Activated CD4-positive, alpha-beta T cell treated with anti-CD3 and anti-CD28 coated beads, Interleukin-2, amount 10 ng/mL, durations not matched to agents 7 days and 5 days (primary cell): ENCODE measurements around the gene PGK1. TPM values are rescaled to one million over a fixed set of nuclear protein-coding genes. Genes with fewer than 3 reads are reported as not detected.
"Not testable (repeated sequence)": the region's sequence is repeated elsewhere in the genome, so short reads cannot be mapped to it uniquely, and the experiment has no call there.

ENCODE experiments used
- CTCF ChIA-PET: fragments of 350-600 bp; sonication (Branson Sonifier 250); formaldehyde crosslinking; loops from one replicate; lab custom pipeline; 2021; ENCODE audit warnings: antibody characterized with exemption; lab: Charles Lee
- POLR2A ChIA-PET: fragments of 350-600 bp; sonication (Branson Sonifier 250); formaldehyde crosslinking; loops from one replicate; lab custom pipeline; 2021; ENCODE audit warnings: antibody characterized with exemption; lab: Charles Lee
- DNase-seq: peaks from one replicate; pipeline ENCODE4 v3.0.0-alpha.2; 2020
- H3K27ac Mint-ChIP-seq: one replicate; pipeline ENCODE4 v1.8.0; 2021; ENCODE audit warnings: mild to moderate bottlenecking, moderate library complexity, mixed read lengths
- H3K27me3 Mint-ChIP-seq: one replicate; pipeline ENCODE4 v1.8.0; 2021; ENCODE audit warnings: mixed read lengths
- H3K36me3 Mint-ChIP-seq: one replicate; pipeline ENCODE4 v1.8.0; 2021; ENCODE audit warnings: low read depth, mixed read lengths
- H3K4me1 Mint-ChIP-seq: one replicate; pipeline ENCODE4 v1.8.0; 2021; ENCODE audit warnings: mixed read lengths
- H3K4me3 Mint-ChIP-seq: one replicate; pipeline ENCODE4 v1.8.0; 2021; ENCODE audit warnings: mild to moderate bottlenecking, moderate library complexity, mixed read lengths
- H3K9me3 Mint-ChIP-seq: one replicate; pipeline ENCODE4 v1.8.0; 2021; ENCODE audit warnings: mixed read lengths
- total RNA-seq, 2 experiments: library from RNA; stranded (reverse); gene quantifications; one replicate each; pipeline ENCODE4 v1.2.3, GENCODE V29; 2021

Gene PGK1
- 100 to 1,000 TPM; 682 to 705 TPM for total RNA-seq

DNA sequence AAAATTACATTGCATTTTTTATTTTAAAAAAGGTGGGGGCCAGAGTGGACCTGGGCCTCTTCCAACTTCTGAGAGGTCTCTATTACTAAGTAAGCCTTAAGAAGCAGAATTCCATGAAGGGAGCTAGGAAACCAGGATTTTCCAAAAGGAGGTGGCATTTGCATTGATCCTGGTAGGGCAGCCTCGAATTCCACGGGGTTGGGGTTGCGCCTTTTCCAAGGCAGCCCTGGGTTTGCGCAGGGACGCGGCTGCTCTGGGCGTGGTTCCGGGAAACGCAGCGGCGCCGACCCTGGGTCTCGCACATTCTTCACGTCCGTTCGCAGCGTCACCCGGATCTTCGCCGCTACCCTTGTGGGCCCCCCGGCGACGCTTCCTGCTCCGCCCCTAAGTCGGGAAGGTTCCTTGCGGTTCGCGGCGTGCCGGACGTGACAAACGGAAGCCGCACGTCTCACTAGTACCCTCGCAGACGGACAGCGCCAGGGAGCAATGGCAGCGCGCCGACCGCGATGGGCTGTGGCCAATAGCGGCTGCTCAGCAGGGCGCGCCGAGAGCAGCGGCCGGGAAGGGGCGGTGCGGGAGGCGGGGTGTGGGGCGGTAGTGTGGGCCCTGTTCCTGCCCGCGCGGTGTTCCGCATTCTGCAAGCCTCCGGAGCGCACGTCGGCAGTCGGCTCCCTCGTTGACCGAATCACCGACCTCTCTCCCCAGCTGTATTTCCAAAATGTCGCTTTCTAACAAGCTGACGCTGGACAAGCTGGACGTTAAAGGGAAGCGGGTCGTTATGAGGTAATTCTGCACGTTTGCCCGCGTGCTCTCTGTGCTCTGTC is at the start of gene PGK1:
Gene PGK1, plus strand, starts transcription at position 626 of the 824 bp plus-strand sequence. Its CDS starts 93 bp downstream, at position 719.
- Mint-ChIP-seq H3K9me3 (peaks cover 12% of the 10 kb centered on the region), H3K27me3 (no peaks in the 10 kb centered on the region), H3K4me1 (peaks cover 53% of the 10 kb centered on the region), H3K27ac (peak within 1 kb of the TSS; percentile 95), H3K36me3 (peaks cover 48% of the 10 kb centered on the region), H3K4me3 (peak within 1 kb of the TSS; percentile 92)
- POLR2A ChIA-PET: interaction anchor here (0.9 kb wide), 1 partner anchor 192 kb away, joined by 3 read pairs; no protein-coding TSS in a partner anchor
- CTCF ChIA-PET: interaction anchor here (1.1 kb wide), 1 partner anchor 33 kb away, joined by 3 read pairs; no protein-coding TSS in a partner anchor
- peak; percentile 95 for DNase-seq

DNA sequence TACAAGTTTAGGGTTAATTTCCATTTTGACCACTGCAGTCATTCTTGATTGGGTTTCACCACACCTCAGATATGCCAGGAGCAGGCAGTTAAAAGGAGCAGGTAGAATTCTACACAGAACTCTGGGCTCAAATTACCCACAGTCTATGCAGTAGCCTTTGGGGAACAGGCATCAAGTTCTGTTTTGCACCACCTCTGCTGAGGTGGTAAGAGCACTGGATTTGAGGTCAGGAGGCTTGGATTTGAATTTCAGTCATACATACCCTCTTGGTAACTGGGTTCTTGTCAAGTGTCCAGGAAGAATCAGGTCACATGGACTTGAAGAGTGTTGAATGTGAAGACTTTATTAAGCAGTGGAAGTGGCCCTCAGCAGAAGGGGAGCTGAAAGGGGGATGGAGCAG is 40.4 kb upstream of the PGK1 start:
- no peak overlapping the region for H3K27ac Mint-ChIP-seq
- DNase-seq: no peak
- no peaks in the 10 kb centered on the region for H3K9me3 Mint-ChIP-seq
- POLR2A ChIA-PET: no interaction called here
- no peak overlapping the region for H3K4me3 Mint-ChIP-seq
- H3K36me3 Mint-ChIP-seq: no peaks in the 10 kb centered on the region
- CTCF ChIA-PET: interaction anchor here (2.1 kb wide), 1 partner anchor 165 kb away, joined by 4 read pairs; no protein-coding TSS in a partner anchor
- no peaks in the 10 kb centered on the region for H3K27me3 Mint-ChIP-seq
- H3K4me1 Mint-ChIP-seq: peaks cover 16% of the 10 kb centered on the region

DNA sequence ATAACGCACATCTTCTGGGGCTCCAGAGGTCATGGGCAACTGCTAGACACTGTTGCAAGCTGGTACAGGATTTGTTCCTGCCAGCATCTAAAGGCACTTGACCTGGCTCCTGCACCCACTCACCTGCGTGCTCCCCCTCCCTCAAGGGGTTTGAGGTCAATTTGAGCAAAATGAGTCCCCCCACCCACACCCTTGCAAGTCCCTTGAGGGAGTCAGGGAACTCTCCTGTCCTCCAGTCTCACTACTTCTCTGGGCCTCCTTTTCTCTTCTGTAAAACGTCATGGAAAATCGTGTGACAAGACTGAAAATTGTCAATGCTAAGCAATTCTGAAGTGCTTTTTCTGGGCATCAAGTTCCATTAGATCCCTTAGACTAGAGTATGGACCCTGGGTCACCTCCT is 39.9 kb upstream of the PGK1 start:
- POLR2A ChIA-PET: no interaction called here
- no peaks in the 10 kb centered on the region for H3K9me3 Mint-ChIP-seq
- H3K36me3 Mint-ChIP-seq: no peaks in the 10 kb centered on the region
- CTCF ChIA-PET: interaction anchor here (0.7 to 1.4 kb wide), 2 partner anchors 40 to 554 kb away, joined by 3 to 4 read pairs; no protein-coding TSS in a partner anchor
- H3K4me3 Mint-ChIP-seq: no peak overlapping the region
- no peak for DNase-seq
- peaks cover 16% of the 10 kb centered on the region for H3K4me1 Mint-ChIP-seq
- H3K27me3 Mint-ChIP-seq: no peaks in the 10 kb centered on the region
- no peak overlapping the region for H3K27ac Mint-ChIP-seq

DNA sequence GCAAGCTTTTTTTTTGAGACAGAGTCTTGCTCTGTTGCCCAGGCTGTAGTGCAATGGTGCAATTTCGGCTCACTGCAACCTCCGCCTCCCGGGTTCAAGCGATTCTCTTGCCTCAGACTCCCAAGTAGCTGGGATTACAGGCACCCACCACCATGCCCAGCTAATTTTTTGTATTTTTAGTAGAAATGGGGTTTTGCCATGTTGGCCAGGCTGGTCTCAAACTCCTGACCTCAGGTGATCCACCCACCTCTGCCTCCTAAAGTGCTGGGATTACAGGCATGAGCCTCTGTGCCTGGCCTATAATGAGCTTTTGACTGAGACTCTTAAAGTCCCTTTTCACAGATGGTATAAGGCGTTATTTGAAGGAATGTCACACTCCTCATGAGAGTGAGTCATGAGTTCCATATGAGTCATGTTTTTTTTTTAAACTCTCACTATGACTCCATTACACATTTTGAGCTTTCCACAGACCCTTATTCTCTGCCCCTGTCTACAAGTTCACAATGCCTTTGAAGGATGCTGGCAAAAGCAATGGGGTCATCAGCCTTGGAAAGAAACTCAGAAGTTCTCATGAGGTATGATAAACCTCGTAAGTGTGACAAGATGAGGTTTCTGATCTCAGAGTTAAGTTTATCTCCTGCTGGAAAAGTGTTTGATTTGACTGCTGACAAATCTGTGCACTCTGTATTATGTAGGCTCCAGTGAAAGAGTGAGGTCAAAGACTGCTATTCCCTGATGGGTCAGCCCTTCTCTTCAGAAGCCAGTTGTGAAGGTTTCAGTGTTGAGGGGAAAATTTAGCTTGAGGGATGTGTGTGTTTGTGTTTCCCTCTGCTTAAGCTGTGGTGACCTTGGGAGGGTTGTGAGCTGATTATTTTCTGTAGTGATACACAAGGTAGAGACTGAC is 39.1 kb upstream of the PGK1 start:
- DNase-seq, H3K4me3 Mint-ChIP-seq, POLR2A ChIA-PET, H3K36me3 Mint-ChIP-seq, H3K27me3 Mint-ChIP-seq, H3K9me3 Mint-ChIP-seq: not testable (repeated sequence)
- CTCF ChIA-PET: interaction anchor here (0.7 to 1.4 kb wide), 3 partner anchors 41 to 588 kb away, joined by 3 to 4 read pairs (median 3); no protein-coding TSS in a partner anchor
- peak overlapping the region; percentile 48 for H3K27ac Mint-ChIP-seq
- H3K4me1 Mint-ChIP-seq: peaks cover 16% of the 10 kb centered on the region

DNA sequence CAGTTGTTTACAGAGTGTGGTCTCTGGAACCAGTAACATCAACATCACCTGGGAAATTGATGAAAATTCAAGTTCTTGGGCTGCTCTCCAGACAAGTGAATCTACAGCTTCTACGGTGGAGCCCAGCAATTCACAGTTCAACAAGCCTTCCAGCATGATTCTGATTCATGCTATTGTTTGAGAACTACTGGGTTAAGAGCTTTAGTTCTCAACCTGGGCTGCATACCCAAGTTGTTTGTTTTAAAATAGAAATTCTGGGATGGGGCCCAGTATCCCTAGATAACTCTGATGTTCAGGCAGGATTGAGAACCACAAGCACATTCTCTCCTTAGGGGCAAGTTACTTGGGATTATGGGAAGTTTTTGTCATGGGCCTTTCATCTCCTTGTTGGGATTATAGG is 37.9 kb upstream of the PGK1 start:
- H3K27ac Mint-ChIP-seq: no peak overlapping the region
- POLR2A ChIA-PET: no interaction called here
- no peak overlapping the region for H3K4me3 Mint-ChIP-seq
- H3K9me3 Mint-ChIP-seq: no peaks in the 10 kb centered on the region
- H3K36me3 Mint-ChIP-seq: no peaks in the 10 kb centered on the region
- CTCF ChIA-PET: no interaction called here
- no peaks in the 10 kb centered on the region for H3K27me3 Mint-ChIP-seq
- no peak for DNase-seq
- peaks cover 16% of the 10 kb centered on the region for H3K4me1 Mint-ChIP-seq

DNA sequence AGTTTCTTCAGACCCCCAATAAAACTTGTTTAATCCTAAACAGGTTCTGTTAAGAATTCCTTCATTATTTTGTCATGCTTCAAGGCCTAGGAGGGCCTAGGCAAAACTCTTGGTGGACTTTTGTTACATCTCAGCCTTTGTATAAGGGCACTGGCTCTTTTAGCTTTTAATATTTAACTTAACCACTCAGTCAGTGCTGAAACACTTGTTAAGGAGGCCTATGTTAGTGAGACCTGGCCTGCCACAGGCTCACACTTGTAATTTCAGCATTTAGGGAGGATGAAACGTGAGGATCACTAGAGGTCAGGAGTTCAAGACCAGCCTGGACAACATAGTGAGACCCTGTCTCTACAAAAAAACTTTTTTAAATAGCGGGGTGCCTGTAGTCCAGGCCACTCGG is 32.7 kb upstream of the PGK1 start:
- H3K4me1 Mint-ChIP-seq: peaks cover 23% of the 10 kb centered on the region
- no peak overlapping the region for H3K27ac Mint-ChIP-seq
- no peak overlapping the region for H3K4me3 Mint-ChIP-seq
- CTCF ChIA-PET: interaction anchor here (0.6 kb wide), 1 partner anchor 42 kb away, joined by 5 read pairs; no protein-coding TSS in a partner anchor
- H3K27me3 Mint-ChIP-seq: no peaks in the 10 kb centered on the region
- peaks cover 6% of the 10 kb centered on the region for H3K9me3 Mint-ChIP-seq
- peaks cover 6% of the 10 kb centered on the region for H3K36me3 Mint-ChIP-seq
- POLR2A ChIA-PET: no interaction called here
- no peak for DNase-seq

DNA sequence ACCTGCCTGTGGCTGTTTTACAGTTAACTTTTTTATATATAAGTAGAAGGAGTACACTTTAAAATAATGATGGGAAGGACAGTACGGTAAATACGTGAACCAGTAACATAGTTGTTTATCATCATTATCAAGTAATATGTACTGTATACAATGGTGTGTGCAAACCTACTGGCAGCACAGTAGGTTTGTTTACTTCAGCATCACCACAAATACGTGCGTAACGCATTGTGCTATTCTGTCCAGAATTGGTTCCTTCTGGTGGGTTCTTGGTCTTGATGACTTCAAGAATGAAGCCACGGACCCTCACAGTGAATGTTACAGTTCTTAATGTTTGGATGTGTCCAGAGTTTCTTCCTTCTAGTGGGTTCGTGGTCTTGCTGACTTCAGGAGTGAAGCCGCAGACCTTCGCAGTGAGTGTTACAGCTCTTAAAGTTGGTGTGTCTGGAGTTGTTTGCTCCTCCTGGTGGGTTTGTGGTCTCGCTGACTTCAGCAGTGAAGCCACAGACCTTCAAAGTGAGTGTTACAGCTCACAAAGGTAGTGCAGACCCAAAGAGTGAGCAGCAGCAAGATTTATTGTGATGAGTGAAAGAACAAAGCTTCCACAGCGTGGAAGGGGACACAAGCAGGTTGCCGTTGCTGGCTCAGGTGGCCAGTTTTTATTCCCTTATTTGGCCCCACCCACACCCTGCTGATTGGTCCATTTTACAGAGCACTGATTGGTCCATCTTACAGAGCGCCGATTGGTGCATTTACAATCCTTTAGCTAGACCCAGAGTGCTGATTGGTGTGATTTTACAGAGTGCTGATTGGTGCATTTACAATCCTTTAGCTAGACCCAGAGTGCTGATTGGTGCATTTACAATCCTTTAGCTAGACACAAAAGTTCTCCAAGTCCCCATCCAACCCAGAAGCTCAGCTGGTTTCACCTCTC is 30.6 kb upstream of the PGK1 start:
- H3K4me1 Mint-ChIP-seq: peaks cover 19% of the 10 kb centered on the region
- peak overlapping the region; percentile 90 for H3K27ac Mint-ChIP-seq
- CTCF ChIA-PET: interaction anchor here (0.9 kb wide), 1 partner anchor 163 kb away, joined by 3 read pairs; the partner anchor contains the start of gene ATP7A
- H3K27me3 Mint-ChIP-seq, H3K36me3 Mint-ChIP-seq, POLR2A ChIA-PET, H3K9me3 Mint-ChIP-seq: not testable (repeated sequence)
- H3K4me3 Mint-ChIP-seq: peak overlapping the region; percentile 27
- peak; percentile 58 for DNase-seq

DNA sequence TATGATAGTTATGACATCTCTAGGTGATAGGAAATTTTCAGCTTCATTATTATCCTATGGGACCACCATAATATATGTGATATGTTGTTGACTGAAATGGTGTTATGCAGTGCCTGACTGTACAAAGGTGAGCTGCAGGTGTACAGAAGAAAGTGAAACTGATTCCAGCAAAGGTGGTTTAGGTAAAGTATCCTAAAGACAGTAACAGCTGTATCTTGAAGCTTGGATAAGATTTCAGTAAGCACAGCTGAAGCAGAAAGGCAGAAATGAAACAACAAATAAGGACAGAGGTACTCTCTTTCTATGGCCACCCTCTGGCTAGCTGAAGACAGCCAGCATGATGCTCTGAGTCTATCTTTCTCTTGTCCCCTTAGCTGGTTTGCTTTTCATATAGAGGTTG is 30.0 kb upstream of the PGK1 start:
- no peak overlapping the region for H3K4me3 Mint-ChIP-seq
- peaks cover 6% of the 10 kb centered on the region for H3K9me3 Mint-ChIP-seq
- ChIA-PET CTCF (interaction anchor here (0.9 kb wide), 1 partner anchor 164 kb away, joined by 3 read pairs; the partner anchor contains the start of gene ATP7A), POLR2A (no interaction called here)
- peaks cover 8% of the 10 kb centered on the region for H3K36me3 Mint-ChIP-seq
- DNase-seq: no peak
- peaks cover 19% of the 10 kb centered on the region for H3K4me1 Mint-ChIP-seq
- H3K27ac Mint-ChIP-seq: no peak overlapping the region
- no peaks in the 10 kb centered on the region for H3K27me3 Mint-ChIP-seq

DNA sequence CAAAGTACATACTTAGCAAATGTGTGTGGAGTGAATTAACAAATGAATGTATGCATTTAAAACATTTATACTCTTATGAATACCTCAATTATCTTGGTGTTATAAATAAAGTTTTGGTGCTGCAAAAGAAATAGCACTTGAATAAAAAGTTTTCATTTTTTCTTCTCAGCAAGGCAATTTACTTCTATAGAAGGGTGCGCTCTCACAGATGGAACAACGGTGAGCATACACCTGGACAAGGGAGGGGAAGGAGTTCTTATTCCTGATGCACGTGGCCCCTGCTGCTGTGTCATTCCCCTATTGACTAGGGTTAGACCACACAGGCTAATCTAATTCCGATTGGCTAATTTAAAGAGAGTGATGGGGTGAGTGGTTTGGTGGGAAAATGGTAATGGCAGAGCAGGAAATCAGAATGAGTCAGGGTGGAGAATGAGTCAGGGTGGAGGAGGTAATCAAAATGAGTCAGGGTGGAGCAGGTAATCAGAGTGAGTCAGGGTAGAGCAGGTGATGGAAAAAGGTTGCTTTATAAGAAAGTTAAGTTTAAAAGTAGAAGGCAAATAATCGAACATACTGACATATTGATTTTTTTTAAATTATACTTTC is 28.2 kb upstream of the PGK1 start:
- Mint-ChIP-seq H3K27me3 (no peaks in the 10 kb centered on the region), H3K36me3 (peaks cover 8% of the 10 kb centered on the region), H3K4me1 (peaks cover 19% of the 10 kb centered on the region), H3K27ac (peak overlapping the region; percentile 11), H3K9me3 (peaks cover 11% of the 10 kb centered on the region), H3K4me3 (no peak overlapping the region)
- POLR2A ChIA-PET: no interaction called here
- CTCF ChIA-PET: no interaction called here
- no peak for DNase-seq

DNA sequence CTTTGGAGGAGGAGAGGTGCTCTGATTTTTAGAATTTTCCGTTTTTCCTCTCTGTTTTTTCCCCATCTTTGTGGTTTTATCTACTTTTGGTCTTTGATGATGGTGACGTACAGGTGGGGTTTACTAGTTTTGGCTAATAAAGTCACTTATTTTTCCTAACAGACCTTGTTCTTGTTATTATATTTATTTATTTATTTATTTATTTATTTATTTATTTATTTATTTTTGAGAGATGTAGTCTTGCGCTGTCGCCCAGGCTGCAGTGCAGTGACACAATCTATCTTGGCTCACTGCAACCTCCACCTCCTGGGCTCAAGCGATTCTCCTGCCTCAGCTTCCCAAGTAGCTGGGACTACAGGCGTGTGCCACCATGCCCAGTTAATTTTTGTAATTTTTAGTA is 22.6 kb upstream of the PGK1 start:
- H3K36me3 Mint-ChIP-seq, H3K27ac Mint-ChIP-seq, CTCF ChIA-PET, POLR2A ChIA-PET, H3K9me3 Mint-ChIP-seq, H3K4me3 Mint-ChIP-seq, H3K27me3 Mint-ChIP-seq, H3K4me1 Mint-ChIP-seq, DNase-seq: not testable (repeated sequence)

DNA sequence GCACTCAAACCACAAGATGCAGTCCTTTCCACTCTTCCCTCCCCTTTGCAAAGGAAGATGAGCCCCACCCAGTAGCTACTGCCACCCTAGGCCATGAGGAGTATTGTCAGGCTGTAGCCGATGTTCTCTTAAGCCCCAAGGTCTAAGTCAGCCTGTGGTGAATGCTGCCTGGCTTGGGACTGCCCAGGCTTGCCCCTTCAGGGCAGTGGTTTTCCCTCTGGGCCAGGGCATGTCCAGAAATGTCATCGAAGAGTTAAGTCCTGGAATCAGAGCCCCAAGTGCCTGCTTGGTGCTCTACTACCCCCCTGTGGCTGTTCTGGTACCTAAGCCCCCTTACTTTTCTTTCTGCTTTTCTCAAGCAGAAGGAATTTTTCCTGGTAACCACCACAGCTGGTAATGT is 11.8 kb upstream of the PGK1 start:
- H3K4me3 Mint-ChIP-seq: no peak overlapping the region
- ChIA-PET POLR2A (no interaction called here), CTCF (interaction anchor here (2.8 kb wide), 1 partner anchor 10 kb away, joined by 11 read pairs; no protein-coding TSS in a partner anchor)
- H3K27ac Mint-ChIP-seq: no peak overlapping the region
- peaks cover 12% of the 10 kb centered on the region for H3K4me1 Mint-ChIP-seq
- no peaks in the 10 kb centered on the region for H3K9me3 Mint-ChIP-seq
- no peaks in the 10 kb centered on the region for H3K36me3 Mint-ChIP-seq
- no peaks in the 10 kb centered on the region for H3K27me3 Mint-ChIP-seq
- DNase-seq: peak; percentile 8
